CD4-positive, alpha-beta T cell (primary cell): Measurements from ENCODE around the gene ASTN2. TPM values are rescaled to one million over a fixed set of nuclear protein-coding genes. Genes with fewer than 3 reads are reported as not detected.

ENCODE experiments used
- ATAC-seq: fragments of 200-7000 bp; cut with Tn5 transposase; one replicate; pipeline ENCODE4 v1.10.0; 2022; ENCODE audit warnings: mild to moderate bottlenecking; ENCODE audit not compliant: poor library complexity
- CTCF ChIA-PET: fragments of 350-600 bp; sonication (Branson Sonifier 250); formaldehyde crosslinking; loops from one replicate; lab custom pipeline; 2021; ENCODE audit warnings: antibody characterized with exemption, inconsistent platforms; lab: Charles Lee
- POLR2A ChIA-PET: fragments of 350-600 bp; sonication (Branson Sonifier 250); formaldehyde crosslinking; loops from one replicate; lab custom pipeline; 2021; ENCODE audit warnings: antibody characterized with exemption, inconsistent platforms; lab: Charles Lee
- DNase-seq, 14 experiments: peaks; one replicate each; pipeline ENCODE4 v3.0.0-alpha.2; 2013 to 2020; ENCODE audit warnings: mixed read lengths in 2 of 14
- H3K27ac ChIP-seq, 2 donors: one replicate each; pipeline versions ENCODE4 v1.5.1 to v1.7.0; 2013; ENCODE audit warnings: low read length in 2 of 2, low read depth in 1 of 2, mild to moderate bottlenecking in 1 of 2
- H3K27me3 ChIP-seq, 2 experiments: 1 replicate in 1 of 2; 2 replicates in 1 of 2; pipeline versions ENCODE4 v1.6.1 to v1.7.0; 2013; ENCODE audit warnings: low read length in 2 of 2, control low read depth in 1 of 2, mild to moderate bottlenecking in 1 of 2, moderate library complexity in 1 of 2; ENCODE audit not compliant: insufficient read depth in 2 of 2, control insufficient read depth in 1 of 2
- H3K36me3 ChIP-seq: one replicate; pipeline ENCODE4 v1.6.1; 2013; ENCODE audit warnings: low read length, control low read depth; ENCODE audit not compliant: insufficient read depth
- H3K4me1 ChIP-seq: one replicate; pipeline ENCODE4 v1.6.1; 2013; ENCODE audit warnings: low read length, control low read depth; ENCODE audit not compliant: insufficient read depth
- H3K4me3 ChIP-seq: one replicate; pipeline ENCODE4 v1.5.1; 2013; ENCODE audit warnings: mild to moderate bottlenecking, low read length, moderate library complexity
- H3K9me3 ChIP-seq, 2 experiments: 1 replicate in 1 of 2; 2 replicates in 1 of 2; pipeline versions ENCODE4 v1.6.1 to v1.7.0; 2013; ENCODE audit warnings: low read length in 2 of 2, mild to moderate bottlenecking in 2 of 2, control low read depth in 1 of 2, moderate library complexity in 1 of 2; ENCODE audit not compliant: control insufficient read depth in 1 of 2, insufficient read depth in 1 of 2
- H3K27ac Mint-ChIP-seq: one replicate; pipeline ENCODE4 v1.8.0; 2020; ENCODE audit warnings: mixed read lengths
- H3K27me3 Mint-ChIP-seq: one replicate; pipeline ENCODE4 v1.8.0; 2021; ENCODE audit warnings: mixed read lengths
- H3K36me3 Mint-ChIP-seq: one replicate; pipeline ENCODE4 v1.8.0; 2021; ENCODE audit warnings: low read depth, mixed read lengths
- H3K4me1 Mint-ChIP-seq: one replicate; pipeline ENCODE4 v1.8.0; 2021; ENCODE audit warnings: low read depth, mixed read lengths
- H3K4me3 Mint-ChIP-seq: one replicate; pipeline ENCODE4 v1.8.0; 2020; ENCODE audit warnings: mild to moderate bottlenecking, mixed read lengths
- H3K9me3 Mint-ChIP-seq: one replicate; pipeline ENCODE4 v1.8.0; 2020; ENCODE audit warnings: mixed read lengths
- intact Hi-C, 2 experiments: fragments of 100-400 bp; cut with DNase I in 1 of 2; cut with micrococcal nuclease in 1 of 2; formaldehyde crosslinking; loops; one replicate each; pipeline versions ENCODE4 v1.15.1 to v1.9.0; 2023 to 2025; cut with DNase I, micrococcal nuclease
- total RNA-seq, 174 experiments: library from RNA in 2 of 174; stranded (reverse) in 2 of 174; gene quantifications; one replicate each; pipeline ENCODE4 v1.2.3 and lab custom pipeline; 2021 to 2026
- TF ChIP-seq, protein P1 (sequence below): fragments of 200-600 bp; IDR thresholded peaks from one replicate; pipeline ENCODE4 v1.8.0; 2022; ENCODE audit warnings: antibody characterized with exemption, mild to moderate bottlenecking

Gene ASTN2
- total RNA-seq, 2 experiments from 2014 or later, result 2.3 to 2.4 TPM

GRCh38 chr9:117258184-117258866 lies 156.5 kb downstream of the ASTN2 start:
- Mint-ChIP-seq H3K27ac (no peak overlapping the region), H3K27me3 (no peaks in the 10 kb centered on the region), H3K9me3 (peaks cover 4% of the 10 kb centered on the region), H3K4me1 (no peaks in the 10 kb centered on the region), H3K36me3 (no peaks in the 10 kb centered on the region), H3K4me3 (no peak overlapping the region)
- no peak for ATAC-seq
- Histone ChIP-seq H3K36me3 (no peaks in the 10 kb centered on the region), H3K27ac (no peak overlapping the region), H3K27me3 (no peaks in the 10 kb centered on the region), H3K9me3 (no peaks in the 10 kb centered on the region), H3K4me3 (no peak overlapping the region), H3K4me1 (no peaks in the 10 kb centered on the region)
- TF ChIP-seq, protein P1, sequence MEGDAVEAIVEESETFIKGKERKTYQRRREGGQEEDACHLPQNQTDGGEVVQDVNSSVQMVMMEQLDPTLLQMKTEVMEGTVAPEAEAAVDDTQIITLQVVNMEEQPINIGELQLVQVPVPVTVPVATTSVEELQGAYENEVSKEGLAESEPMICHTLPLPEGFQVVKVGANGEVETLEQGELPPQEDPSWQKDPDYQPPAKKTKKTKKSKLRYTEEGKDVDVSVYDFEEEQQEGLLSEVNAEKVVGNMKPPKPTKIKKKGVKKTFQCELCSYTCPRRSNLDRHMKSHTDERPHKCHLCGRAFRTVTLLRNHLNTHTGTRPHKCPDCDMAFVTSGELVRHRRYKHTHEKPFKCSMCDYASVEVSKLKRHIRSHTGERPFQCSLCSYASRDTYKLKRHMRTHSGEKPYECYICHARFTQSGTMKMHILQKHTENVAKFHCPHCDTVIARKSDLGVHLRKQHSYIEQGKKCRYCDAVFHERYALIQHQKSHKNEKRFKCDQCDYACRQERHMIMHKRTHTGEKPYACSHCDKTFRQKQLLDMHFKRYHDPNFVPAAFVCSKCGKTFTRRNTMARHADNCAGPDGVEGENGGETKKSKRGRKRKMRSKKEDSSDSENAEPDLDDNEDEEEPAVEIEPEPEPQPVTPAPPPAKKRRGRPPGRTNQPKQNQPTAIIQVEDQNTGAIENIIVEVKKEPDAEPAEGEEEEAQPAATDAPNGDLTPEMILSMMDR, result no peak
- ChIA-PET CTCF (no interaction called here), POLR2A (no interaction called here)
- intact Hi-C loops, result no loop called here
- DNase-seq, result no peak

GRCh38 chr9:117253261-117253660 lies 161.6 kb downstream of the ASTN2 start:
- Mint-ChIP-seq H3K36me3 (no peaks in the 10 kb centered on the region), H3K4me3 (no peak overlapping the region), H3K9me3 (no peaks in the 10 kb centered on the region), H3K4me1 (no peaks in the 10 kb centered on the region), H3K27ac (no peak overlapping the region), H3K27me3 (no peaks in the 10 kb centered on the region)
- intact Hi-C loops, result no loop called here
- no peak overlapping the region for H3K27ac ChIP-seq
- ChIA-PET CTCF (no interaction called here), POLR2A (no interaction called here)
- no peaks in the 10 kb centered on the region for H3K36me3 ChIP-seq
- H3K9me3 ChIP-seq, result no peaks in the 10 kb centered on the region
- TF ChIP-seq, protein P1, result no peak
- no peak for ATAC-seq
- DNase-seq, result no peak
- no peak overlapping the region for H3K4me3 ChIP-seq
- H3K4me1 ChIP-seq, result no peaks in the 10 kb centered on the region
- H3K27me3 ChIP-seq, result no peaks in the 10 kb centered on the region

DNA sequence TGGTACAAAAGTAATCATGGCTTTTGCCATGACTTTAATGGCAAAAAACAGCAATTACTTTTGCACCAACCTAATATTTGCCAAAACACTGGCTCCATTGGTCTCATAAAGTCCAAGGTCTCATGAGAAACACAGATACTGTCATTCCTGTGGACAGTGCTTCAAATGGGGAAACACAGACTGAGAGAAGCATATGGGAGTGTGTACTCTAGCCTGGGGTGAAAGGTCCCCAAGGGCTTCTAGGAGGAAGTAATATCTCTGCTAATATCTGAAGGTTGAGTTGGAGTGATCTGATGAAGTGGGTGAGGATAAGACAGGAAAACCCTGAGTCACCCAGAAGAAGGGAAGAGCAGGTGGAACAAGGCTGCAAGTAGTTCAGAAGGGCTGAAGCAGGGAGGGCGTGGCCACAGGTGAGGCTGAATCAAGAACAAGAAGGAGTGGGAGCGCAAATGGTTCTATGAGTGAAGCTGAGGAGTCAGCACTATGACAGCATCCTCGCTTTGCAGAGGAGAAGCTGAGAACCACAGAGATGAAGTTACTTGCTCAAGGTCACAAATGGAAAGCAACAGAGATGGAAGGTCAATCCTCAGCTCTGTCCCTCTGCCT lies 164.1 kb downstream of the ASTN2 start:
- no peaks in the 10 kb centered on the region for H3K9me3 ChIP-seq
- H3K4me3 ChIP-seq, result no peak overlapping the region
- Mint-ChIP-seq H3K27ac (no peak overlapping the region), H3K9me3 (peaks cover 2% of the 10 kb centered on the region), H3K27me3 (no peaks in the 10 kb centered on the region), H3K4me1 (no peaks in the 10 kb centered on the region), H3K36me3 (no peaks in the 10 kb centered on the region), H3K4me3 (no peak overlapping the region)
- no peaks in the 10 kb centered on the region for H3K27me3 ChIP-seq
- ChIA-PET POLR2A (no interaction called here), CTCF (no interaction called here)
- no peak overlapping the region for H3K27ac ChIP-seq
- H3K4me1 ChIP-seq, result no peaks in the 10 kb centered on the region
- intact Hi-C loops, result no loop called here
- TF ChIP-seq, protein P1, result no peak
- ATAC-seq (no peak), DNase-seq (no peak)
- no peaks in the 10 kb centered on the region for H3K36me3 ChIP-seq
